ENCODE data around the gene ITPR2. TPM values are rescaled to one million over a fixed set of nuclear protein-coding genes. Genes with fewer than 3 reads are reported as not detected.
A peak's percentile ranks its signal among the peaks of the same experiment; 100 is the strongest.

ITPR2 gene
- total RNA-seq, 6 experiments from 2014 or later = 6.9 to 8.4 (median 7.6) TPM

GRCh38 chr12:26749781-26750180, 83.2 kb downstream of the ITPR2 start:
- Mint-ChIP-seq H3K4me3 (no peak overlapping the region), H3K36me3 (ENCODE audit: low read depth) (peaks cover 4% of the 10 kb centered on the region; the same call in 1 of the 2 replicates), H3K9me3 (no peaks in the 10 kb centered on the region), H3K4me1 (ENCODE audit: low read depth) (peaks cover 64% of the 10 kb centered on the region), H3K27me3 (ENCODE audit: insufficient read depth) (no peaks in the 10 kb centered on the region), H3K27ac (no peak overlapping the region)
- no peak for DNase-seq
- no peak for TF ChIP-seq CTCF (IDR thresholded peaks at IDR 0.05)

GRCh38 chr12:26748741-26749431, 84.1 kb downstream of the ITPR2 start:
- Mint-ChIP-seq H3K27me3 (ENCODE audit: insufficient read depth) (no peaks in the 10 kb centered on the region), H3K9me3 (no peaks in the 10 kb centered on the region), H3K4me1 (ENCODE audit: low read depth) (peaks cover 71% of the 10 kb centered on the region), H3K27ac (peak overlapping the region; percentile 48), H3K4me3 (peak overlapping the region; percentile 58), H3K36me3 (ENCODE audit: low read depth) (peaks cover 4% of the 10 kb centered on the region; the same call in 1 of the 2 replicates)
- no peak for TF ChIP-seq CTCF (IDR thresholded peaks at IDR 0.05)
- DNase-seq = peak; percentile 34

GRCh38 chr12:26748412-26748740, 84.6 kb downstream of the ITPR2 start:
- Mint-ChIP-seq H3K27ac (peak overlapping the region; percentile 48), H3K4me1 (ENCODE audit: low read depth) (peaks cover 71% of the 10 kb centered on the region), H3K36me3 (ENCODE audit: low read depth) (peaks cover 4% of the 10 kb centered on the region; the same call in 1 of the 2 replicates), H3K4me3 (peak overlapping the region; percentile 58), H3K27me3 (ENCODE audit: insufficient read depth) (no peaks in the 10 kb centered on the region), H3K9me3 (no peaks in the 10 kb centered on the region)
- no peak for TF ChIP-seq CTCF (IDR thresholded peaks at IDR 0.05)
- DNase-seq = no peak

GRCh38 chr12:26746121-26746714, 86.8 kb downstream of the ITPR2 start:
- H3K27ac Mint-ChIP-seq = peak overlapping the region; percentile 51
- DNase-seq = peak; percentile 82
- H3K4me1 Mint-ChIP-seq (ENCODE audit: low read depth) = peaks cover 64% of the 10 kb centered on the region
- no peaks in the 10 kb centered on the region for H3K27me3 Mint-ChIP-seq (ENCODE audit: insufficient read depth)
- H3K9me3 Mint-ChIP-seq = no peaks in the 10 kb centered on the region
- H3K36me3 Mint-ChIP-seq (ENCODE audit: low read depth) = peaks cover 4% of the 10 kb centered on the region; the same call in 1 of the 2 replicates
- no peak for TF ChIP-seq CTCF (IDR thresholded peaks at IDR 0.05)
- peak overlapping the region; percentile 60 for H3K4me3 Mint-ChIP-seq

GRCh38 chr12:26744697-26745440, 88.1 kb downstream of the ITPR2 start:
- peaks cover 67% of the 10 kb centered on the region for H3K4me1 Mint-ChIP-seq (ENCODE audit: low read depth)
- DNase-seq = no peak
- H3K9me3 Mint-ChIP-seq = no peaks in the 10 kb centered on the region
- TF ChIP-seq CTCF (IDR thresholded peaks at IDR 0.05) = no peak
- H3K4me3 Mint-ChIP-seq = peak overlapping the region; percentile 25; the same call in 1 of the 2 replicates
- no peak overlapping the region for H3K27ac Mint-ChIP-seq
- no peaks in the 10 kb centered on the region for H3K27me3 Mint-ChIP-seq (ENCODE audit: insufficient read depth)
- no peaks in the 10 kb centered on the region for H3K36me3 Mint-ChIP-seq (ENCODE audit: low read depth)

Data from HFFc6 (cell line).